ENCODE results near the gene DOLPP1. TPM values are rescaled to one million over a fixed set of nuclear protein-coding genes. Genes with fewer than 3 reads are reported as not detected.

The DOLPP1 gene
- total RNA-seq, 1 experiment from 2014 or later = 18.5 TPM

DNA sequence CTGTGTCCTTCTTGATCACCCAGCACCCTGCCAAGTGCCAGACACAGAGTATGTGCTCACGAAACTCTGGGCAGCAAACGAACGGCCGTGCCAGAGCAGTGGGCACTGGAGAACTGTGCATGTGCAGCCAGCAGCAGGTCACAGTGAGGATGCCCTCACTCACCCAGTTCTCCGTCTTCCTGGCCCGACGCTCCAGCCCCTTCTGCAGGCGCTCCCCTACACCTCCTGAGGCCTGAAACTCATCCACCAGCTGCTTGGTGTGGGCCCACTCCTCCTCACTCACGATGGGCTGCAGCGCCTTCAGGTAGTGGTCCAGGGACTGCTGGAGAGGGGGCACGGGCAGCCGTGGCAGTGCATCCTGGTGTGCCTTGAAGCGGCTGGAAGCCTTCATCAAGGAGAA, 26.7 kb downstream of the DOLPP1 start:
- Mint-ChIP-seq H3K27me3 (ENCODE audit: insufficient read depth, unreplicated experiment) (no peaks in the 10 kb centered on the region), H3K4me1 (ENCODE audit: insufficient read depth, unreplicated experiment) (peaks cover 9% of the 10 kb centered on the region), H3K36me3 (ENCODE audit: insufficient read depth, unreplicated experiment) (peaks cover 5% of the 10 kb centered on the region), H3K27ac (ENCODE audit: low read depth, unreplicated experiment) (no peak overlapping the region), H3K9me3 (ENCODE audit: unreplicated experiment) (no peaks in the 10 kb centered on the region), H3K4me3 (ENCODE audit: unreplicated experiment) (no peak overlapping the region)
- BruUV-seq (replicated peaks) = no TSS peak
- POLR2A ChIA-PET = no interaction called here
- intact Hi-C loops (cut with micrococcal nuclease) = no loop called here
- CTCF ChIA-PET = interaction anchor here (0.6 kb wide), 1 partner anchor 33 kb away, joined by 3 read pairs; no protein-coding TSS in a partner anchor
- DNase-seq (ENCODE audit: unreplicated experiment) = no peak
- TF ChIP-seq, protein P1, sequence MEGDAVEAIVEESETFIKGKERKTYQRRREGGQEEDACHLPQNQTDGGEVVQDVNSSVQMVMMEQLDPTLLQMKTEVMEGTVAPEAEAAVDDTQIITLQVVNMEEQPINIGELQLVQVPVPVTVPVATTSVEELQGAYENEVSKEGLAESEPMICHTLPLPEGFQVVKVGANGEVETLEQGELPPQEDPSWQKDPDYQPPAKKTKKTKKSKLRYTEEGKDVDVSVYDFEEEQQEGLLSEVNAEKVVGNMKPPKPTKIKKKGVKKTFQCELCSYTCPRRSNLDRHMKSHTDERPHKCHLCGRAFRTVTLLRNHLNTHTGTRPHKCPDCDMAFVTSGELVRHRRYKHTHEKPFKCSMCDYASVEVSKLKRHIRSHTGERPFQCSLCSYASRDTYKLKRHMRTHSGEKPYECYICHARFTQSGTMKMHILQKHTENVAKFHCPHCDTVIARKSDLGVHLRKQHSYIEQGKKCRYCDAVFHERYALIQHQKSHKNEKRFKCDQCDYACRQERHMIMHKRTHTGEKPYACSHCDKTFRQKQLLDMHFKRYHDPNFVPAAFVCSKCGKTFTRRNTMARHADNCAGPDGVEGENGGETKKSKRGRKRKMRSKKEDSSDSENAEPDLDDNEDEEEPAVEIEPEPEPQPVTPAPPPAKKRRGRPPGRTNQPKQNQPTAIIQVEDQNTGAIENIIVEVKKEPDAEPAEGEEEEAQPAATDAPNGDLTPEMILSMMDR (IDR thresholded peaks at IDR 0.05; ENCODE audit: unreplicated experiment) = no peak

DNA sequence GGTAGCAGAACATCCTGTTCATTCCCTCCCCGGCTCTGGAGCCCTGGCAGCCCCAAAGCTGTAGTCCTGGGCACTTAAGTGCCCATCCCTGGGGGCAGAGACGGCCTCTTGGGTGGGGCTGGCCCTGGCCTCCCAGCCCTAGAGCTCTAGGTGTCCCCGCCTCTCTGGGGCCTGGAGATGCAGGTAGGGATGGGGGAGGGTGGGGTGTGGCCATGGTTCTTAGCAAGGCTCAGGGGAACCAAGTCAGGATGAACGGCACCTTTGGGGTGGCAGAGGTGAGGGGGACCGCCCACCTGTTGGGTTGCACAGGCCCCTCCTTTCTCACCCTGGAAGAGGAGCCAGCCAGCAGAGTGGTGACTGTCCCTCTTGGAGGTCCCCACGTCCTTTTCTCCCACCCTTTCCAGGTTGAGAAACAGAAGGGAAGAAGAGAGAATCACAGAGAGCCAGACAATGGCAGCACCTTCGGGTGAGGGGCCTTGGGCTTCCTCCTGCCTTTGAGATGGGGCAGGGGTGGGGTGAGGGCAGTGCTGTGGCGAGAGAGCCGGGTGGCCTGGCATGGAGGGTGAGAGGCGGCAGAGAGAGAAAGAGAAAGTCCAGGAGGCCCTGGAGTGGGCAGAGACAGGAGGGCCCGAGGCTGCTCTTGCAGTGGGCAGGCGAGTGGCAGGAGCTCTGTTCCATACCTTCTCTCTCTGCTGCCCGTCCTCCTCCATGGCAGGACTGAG, 27.3 kb downstream of the DOLPP1 start:
- Mint-ChIP-seq H3K4me1 (ENCODE audit: insufficient read depth, unreplicated experiment) (peaks cover 9% of the 10 kb centered on the region), H3K9me3 (ENCODE audit: unreplicated experiment) (no peaks in the 10 kb centered on the region), H3K27ac (ENCODE audit: low read depth, unreplicated experiment) (no peak overlapping the region), H3K4me3 (ENCODE audit: unreplicated experiment) (no peak overlapping the region), H3K27me3 (ENCODE audit: insufficient read depth, unreplicated experiment) (no peaks in the 10 kb centered on the region), H3K36me3 (ENCODE audit: insufficient read depth, unreplicated experiment) (peaks cover 5% of the 10 kb centered on the region)
- POLR2A ChIA-PET = interaction anchor here (3.5 kb wide), 1 partner anchor 17 kb away, joined by 12 read pairs; no protein-coding TSS in a partner anchor
- intact Hi-C loops (cut with micrococcal nuclease) = no loop called here
- TF ChIP-seq, protein P1 (IDR thresholded peaks at IDR 0.05; ENCODE audit: unreplicated experiment) = no peak
- no TSS peak for BruUV-seq (replicated peaks)
- CTCF ChIA-PET = interaction anchor here (0.6 to 1.7 kb wide), 4 partner anchors 14 to 408 kb away, joined by 3 to 4 read pairs (median 3); no protein-coding TSS in a partner anchor
- no peak for DNase-seq (ENCODE audit: unreplicated experiment)

DNA sequence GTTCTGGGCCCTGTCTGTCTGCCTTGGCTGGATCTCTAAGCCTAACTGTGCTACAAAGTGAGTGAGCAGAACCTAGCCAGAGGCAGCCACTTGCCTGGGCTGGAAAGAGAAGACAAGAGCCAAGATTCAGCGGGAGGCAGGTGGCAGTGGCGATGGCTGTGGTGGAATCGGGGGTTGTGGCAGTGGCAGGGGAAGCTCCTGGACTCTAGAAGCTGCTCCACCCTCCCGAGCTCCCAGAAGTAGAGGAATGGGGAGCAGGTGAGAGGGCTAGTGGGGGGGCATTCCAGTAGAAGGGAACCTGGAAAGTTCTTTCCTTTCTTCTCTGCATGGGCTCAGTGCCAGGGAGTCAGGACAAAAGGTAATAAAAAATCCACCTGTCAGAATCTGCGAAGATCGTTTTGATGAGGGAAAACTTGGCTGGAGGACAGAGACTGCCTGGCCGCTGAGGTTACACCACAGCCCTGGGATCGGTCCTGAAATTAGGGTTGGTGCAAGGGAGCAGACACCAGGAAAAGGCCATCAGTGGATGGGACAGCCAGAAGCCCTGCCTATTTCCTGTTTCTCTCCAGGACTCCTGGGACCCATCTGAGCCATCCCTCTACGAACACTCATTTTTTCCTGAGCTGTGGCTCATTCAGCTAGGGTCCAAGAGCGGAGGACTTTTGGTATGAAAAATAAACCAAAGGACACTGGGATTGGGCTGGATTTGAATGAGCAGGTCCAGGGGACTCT, 28.1 kb downstream of the DOLPP1 start:
- peak overlapping the region; percentile 48 for H3K27ac Mint-ChIP-seq (ENCODE audit: low read depth, unreplicated experiment)
- ChIA-PET CTCF (interaction anchor here (0.6 to 1.7 kb wide), 3 partner anchors 13 to 409 kb away, joined by 3 to 4 read pairs (median 3); no protein-coding TSS in a partner anchor), POLR2A (interaction anchor here (0.7 to 3.5 kb wide), 2 partner anchors 14 to 16 kb away, joined by 3 to 12 read pairs; no protein-coding TSS in a partner anchor)
- H3K27me3 Mint-ChIP-seq (ENCODE audit: insufficient read depth, unreplicated experiment) = no peaks in the 10 kb centered on the region
- H3K36me3 Mint-ChIP-seq (ENCODE audit: insufficient read depth, unreplicated experiment) = peaks cover 5% of the 10 kb centered on the region
- no peaks in the 10 kb centered on the region for H3K9me3 Mint-ChIP-seq (ENCODE audit: unreplicated experiment)
- TF ChIP-seq, protein P1 (IDR thresholded peaks at IDR 0.05; ENCODE audit: unreplicated experiment) = no peak
- intact Hi-C loops (cut with micrococcal nuclease) = no loop called here
- DNase-seq (ENCODE audit: unreplicated experiment) = peak; percentile 66
- peak overlapping the region; percentile 89 for H3K4me3 Mint-ChIP-seq (ENCODE audit: unreplicated experiment)
- H3K4me1 Mint-ChIP-seq (ENCODE audit: insufficient read depth, unreplicated experiment) = peaks cover 9% of the 10 kb centered on the region
- BruUV-seq (replicated peaks) = no TSS peak

DNA sequence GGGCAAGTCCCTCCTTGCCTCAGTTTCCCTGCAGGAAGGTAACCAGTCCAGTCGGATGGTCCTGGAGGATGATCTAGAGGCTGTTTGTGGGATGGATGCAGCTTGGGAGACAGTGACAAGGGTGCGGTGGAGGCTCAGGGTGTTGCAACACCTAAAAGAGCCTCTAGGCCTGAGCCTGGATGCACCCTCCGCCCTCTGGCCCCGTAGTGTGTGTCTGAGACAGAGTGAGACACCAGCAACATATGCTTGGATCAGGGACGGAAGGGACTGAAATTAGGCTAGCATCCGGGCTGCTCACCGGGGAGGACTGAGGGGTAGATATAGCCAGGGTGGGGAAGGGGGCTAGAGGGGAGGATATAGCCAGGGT, 28.6 kb downstream of the DOLPP1 start:
- H3K36me3 Mint-ChIP-seq (ENCODE audit: insufficient read depth, unreplicated experiment) = peaks cover 9% of the 10 kb centered on the region
- peak overlapping the region; percentile 48 for H3K27ac Mint-ChIP-seq (ENCODE audit: low read depth, unreplicated experiment)
- DNase-seq (ENCODE audit: unreplicated experiment) = peak; percentile 61
- BruUV-seq (replicated peaks) = no TSS peak
- no peaks in the 10 kb centered on the region for H3K9me3 Mint-ChIP-seq (ENCODE audit: unreplicated experiment)
- POLR2A ChIA-PET = interaction anchor here (0.7 to 3.5 kb wide), 2 partner anchors 15 to 16 kb away, joined by 3 to 12 read pairs; no protein-coding TSS in a partner anchor
- peaks cover 12% of the 10 kb centered on the region for H3K4me1 Mint-ChIP-seq (ENCODE audit: insufficient read depth, unreplicated experiment)
- intact Hi-C loops (cut with micrococcal nuclease) = no loop called here
- no peaks in the 10 kb centered on the region for H3K27me3 Mint-ChIP-seq (ENCODE audit: insufficient read depth, unreplicated experiment)
- peak overlapping the region; percentile 89 for H3K4me3 Mint-ChIP-seq (ENCODE audit: unreplicated experiment)
- TF ChIP-seq, protein P1 (IDR thresholded peaks at IDR 0.05; ENCODE audit: unreplicated experiment) = no peak
- CTCF ChIA-PET = interaction anchor here (1.7 kb wide), 1 partner anchor 22 kb away, joined by 4 read pairs; no protein-coding TSS in a partner anchor
